Measurements from ENCODE around the gene UBE3C.

UBE3C gene

DNA sequence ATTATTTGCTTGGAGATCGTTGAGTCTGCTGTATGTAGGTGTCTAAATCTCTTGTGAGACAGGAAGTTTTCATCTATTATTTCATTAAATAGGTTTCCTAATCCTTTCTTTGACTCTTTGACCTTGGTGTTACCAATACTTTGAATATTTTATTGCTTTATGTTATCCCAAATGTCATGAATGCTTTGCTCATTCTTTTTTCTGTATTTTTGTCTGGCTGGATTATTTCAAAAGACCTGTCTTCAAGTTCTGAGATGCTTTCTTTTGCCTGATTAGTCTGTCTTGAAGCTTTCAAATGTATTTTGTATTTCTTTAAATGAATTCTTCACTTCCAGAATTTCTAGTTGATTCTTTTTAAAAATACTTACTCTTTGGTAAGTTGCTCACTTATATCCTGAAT lies 27.3 kb downstream of the UBE3C start:
- DNase-seq (ENCODE audit: low read depth in 1 of 2, low spot score in 1 of 2): no peak
- no peaks in the 10 kb centered on the region for H3K27me3 ChIP-seq (ENCODE audit: insufficient read depth, poor library complexity, severe bottlenecking)
- H3K27ac ChIP-seq (replicated peaks): no peak overlapping the region
- TF ChIP-seq SPI1 (IDR thresholded peaks at IDR 0.05; ENCODE audit: borderline replicate concordance, low read depth): no peak
- no peak for TF ChIP-seq POLR2AphosphoS5 (IDR thresholded peaks at IDR 0.05; ENCODE audit: low read depth)
- TF ChIP-seq, protein P1, sequence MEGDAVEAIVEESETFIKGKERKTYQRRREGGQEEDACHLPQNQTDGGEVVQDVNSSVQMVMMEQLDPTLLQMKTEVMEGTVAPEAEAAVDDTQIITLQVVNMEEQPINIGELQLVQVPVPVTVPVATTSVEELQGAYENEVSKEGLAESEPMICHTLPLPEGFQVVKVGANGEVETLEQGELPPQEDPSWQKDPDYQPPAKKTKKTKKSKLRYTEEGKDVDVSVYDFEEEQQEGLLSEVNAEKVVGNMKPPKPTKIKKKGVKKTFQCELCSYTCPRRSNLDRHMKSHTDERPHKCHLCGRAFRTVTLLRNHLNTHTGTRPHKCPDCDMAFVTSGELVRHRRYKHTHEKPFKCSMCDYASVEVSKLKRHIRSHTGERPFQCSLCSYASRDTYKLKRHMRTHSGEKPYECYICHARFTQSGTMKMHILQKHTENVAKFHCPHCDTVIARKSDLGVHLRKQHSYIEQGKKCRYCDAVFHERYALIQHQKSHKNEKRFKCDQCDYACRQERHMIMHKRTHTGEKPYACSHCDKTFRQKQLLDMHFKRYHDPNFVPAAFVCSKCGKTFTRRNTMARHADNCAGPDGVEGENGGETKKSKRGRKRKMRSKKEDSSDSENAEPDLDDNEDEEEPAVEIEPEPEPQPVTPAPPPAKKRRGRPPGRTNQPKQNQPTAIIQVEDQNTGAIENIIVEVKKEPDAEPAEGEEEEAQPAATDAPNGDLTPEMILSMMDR (IDR thresholded peaks at IDR 0.05; ENCODE audit: insufficient read depth, low read length): no peak
- no peak for TF ChIP-seq GABPA (IDR thresholded peaks at IDR 0.05; ENCODE audit: low read depth)
- TF ChIP-seq, protein P2, sequence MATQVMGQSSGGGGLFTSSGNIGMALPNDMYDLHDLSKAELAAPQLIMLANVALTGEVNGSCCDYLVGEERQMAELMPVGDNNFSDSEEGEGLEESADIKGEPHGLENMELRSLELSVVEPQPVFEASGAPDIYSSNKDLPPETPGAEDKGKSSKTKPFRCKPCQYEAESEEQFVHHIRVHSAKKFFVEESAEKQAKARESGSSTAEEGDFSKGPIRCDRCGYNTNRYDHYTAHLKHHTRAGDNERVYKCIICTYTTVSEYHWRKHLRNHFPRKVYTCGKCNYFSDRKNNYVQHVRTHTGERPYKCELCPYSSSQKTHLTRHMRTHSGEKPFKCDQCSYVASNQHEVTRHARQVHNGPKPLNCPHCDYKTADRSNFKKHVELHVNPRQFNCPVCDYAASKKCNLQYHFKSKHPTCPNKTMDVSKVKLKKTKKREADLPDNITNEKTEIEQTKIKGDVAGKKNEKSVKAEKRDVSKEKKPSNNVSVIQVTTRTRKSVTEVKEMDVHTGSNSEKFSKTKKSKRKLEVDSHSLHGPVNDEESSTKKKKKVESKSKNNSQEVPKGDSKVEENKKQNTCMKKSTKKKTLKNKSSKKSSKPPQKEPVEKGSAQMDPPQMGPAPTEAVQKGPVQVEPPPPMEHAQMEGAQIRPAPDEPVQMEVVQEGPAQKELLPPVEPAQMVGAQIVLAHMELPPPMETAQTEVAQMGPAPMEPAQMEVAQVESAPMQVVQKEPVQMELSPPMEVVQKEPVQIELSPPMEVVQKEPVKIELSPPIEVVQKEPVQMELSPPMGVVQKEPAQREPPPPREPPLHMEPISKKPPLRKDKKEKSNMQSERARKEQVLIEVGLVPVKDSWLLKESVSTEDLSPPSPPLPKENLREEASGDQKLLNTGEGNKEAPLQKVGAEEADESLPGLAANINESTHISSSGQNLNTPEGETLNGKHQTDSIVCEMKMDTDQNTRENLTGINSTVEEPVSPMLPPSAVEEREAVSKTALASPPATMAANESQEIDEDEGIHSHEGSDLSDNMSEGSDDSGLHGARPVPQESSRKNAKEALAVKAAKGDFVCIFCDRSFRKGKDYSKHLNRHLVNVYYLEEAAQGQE (IDR thresholded peaks at IDR 0.05; ENCODE audit: insufficient replicate concordance, low read depth): no peak
- H3K4me3 ChIP-seq (replicated peaks; ENCODE audit: insufficient read depth, low read length): no peak overlapping the region

DNA sequence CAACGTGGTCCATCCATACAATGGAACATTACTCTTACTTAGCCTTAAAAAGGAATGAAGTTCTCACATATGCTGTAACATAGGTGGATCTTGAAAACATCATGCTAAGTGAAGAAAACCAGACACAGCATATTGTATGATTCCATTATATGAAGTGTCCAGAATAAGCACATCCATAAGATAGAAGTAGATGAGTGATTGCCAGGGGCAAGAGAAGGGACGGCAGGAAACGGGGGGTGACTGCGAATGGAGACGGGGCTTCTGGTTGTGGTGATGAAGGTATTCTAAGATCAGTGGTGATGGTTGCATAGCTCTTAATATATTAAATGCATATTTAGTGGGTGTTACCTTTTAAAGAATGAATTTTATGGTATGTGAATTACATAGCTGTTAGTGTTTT lies 29.8 kb downstream of the UBE3C start:
- Histone ChIP-seq H3K27ac (replicated peaks) (no peak overlapping the region), H3K27me3 (ENCODE audit: insufficient read depth, poor library complexity, severe bottlenecking) (no peaks in the 10 kb centered on the region), H3K4me3 (replicated peaks; ENCODE audit: insufficient read depth, low read length) (no peak overlapping the region)
- TF ChIP-seq, protein P1 (IDR thresholded peaks at IDR 0.05; ENCODE audit: insufficient read depth, low read length): no peak
- TF ChIP-seq GABPA (IDR thresholded peaks at IDR 0.05; ENCODE audit: low read depth) (no peak), POLR2AphosphoS5 (IDR thresholded peaks at IDR 0.05; ENCODE audit: low read depth) (no peak), SPI1 (IDR thresholded peaks at IDR 0.05; ENCODE audit: borderline replicate concordance, low read depth) (no peak)
- TF ChIP-seq, protein P2 (IDR thresholded peaks at IDR 0.05; ENCODE audit: insufficient replicate concordance, low read depth): no peak
- no peak for DNase-seq (ENCODE audit: low read depth in 1 of 2, low spot score in 1 of 2)

DNA sequence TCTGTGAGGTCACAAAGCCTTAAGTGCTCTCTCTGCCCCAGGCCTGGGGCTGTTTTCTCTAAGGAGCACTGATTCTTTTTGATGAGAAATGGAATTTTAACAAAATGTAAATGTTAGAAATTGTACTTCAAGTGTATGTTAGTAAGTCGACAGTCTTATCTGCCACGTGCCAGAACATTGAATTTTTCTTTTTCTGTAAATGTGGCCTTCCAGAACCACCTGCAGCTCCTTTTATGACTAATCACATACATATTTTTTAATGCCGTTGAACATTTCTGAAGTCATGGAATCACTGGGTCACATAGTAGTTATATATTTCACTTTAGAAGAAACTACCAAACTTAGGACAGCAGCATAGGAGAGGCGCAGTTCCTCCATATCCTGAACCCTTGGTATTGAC lies 38.0 kb downstream of the UBE3C start:
- no peaks in the 10 kb centered on the region for H3K27me3 ChIP-seq (ENCODE audit: insufficient read depth, poor library complexity, severe bottlenecking)
- DNase-seq (ENCODE audit: low read depth in 1 of 2, low spot score in 1 of 2): no peak
- TF ChIP-seq GABPA (IDR thresholded peaks at IDR 0.05; ENCODE audit: low read depth): no peak
- TF ChIP-seq, protein P1 (IDR thresholded peaks at IDR 0.05; ENCODE audit: insufficient read depth, low read length): no peak
- H3K4me3 ChIP-seq (replicated peaks; ENCODE audit: insufficient read depth, low read length): no peak overlapping the region
- H3K27ac ChIP-seq (replicated peaks): no peak overlapping the region

DNA sequence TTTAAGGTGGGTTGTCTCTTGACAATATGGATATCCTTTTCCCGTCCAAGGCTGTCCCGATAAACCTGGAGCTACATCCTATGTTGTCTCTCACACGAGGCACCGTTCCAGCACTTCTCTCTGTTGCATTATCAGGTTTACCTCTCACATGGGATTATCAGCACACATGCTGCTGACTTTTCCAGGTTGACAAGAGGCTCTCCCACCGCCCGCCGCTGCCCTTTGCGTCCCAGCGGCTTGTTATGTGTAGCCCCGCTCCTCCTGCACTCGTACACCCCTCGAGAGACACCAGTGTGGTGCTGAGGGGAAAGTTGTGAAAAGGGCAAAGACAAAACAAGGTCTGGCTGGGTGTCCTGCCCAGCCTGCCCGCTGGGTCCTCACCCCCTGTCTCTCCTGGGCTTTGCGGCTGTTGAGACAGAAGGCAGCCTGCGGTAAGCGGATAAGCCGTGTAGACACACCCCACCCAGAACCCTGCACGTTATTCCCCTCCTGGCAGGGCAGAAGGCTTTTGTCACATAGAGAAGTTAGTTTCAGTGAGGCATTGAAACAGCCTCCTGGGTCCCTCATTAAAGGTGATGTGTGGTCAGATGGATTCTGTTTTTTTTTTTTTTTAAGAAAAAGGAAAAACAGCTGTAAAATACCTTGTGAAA lies 38.7 kb downstream of the UBE3C start:
- no peak for DNase-seq (ENCODE audit: low read depth in 1 of 2, low spot score in 1 of 2)
- TF ChIP-seq, protein P1 (IDR thresholded peaks at IDR 0.05; ENCODE audit: insufficient read depth, low read length): no peak
- TF ChIP-seq POLR2AphosphoS5 (IDR thresholded peaks at IDR 0.05; ENCODE audit: low read depth) (no peak), GABPA (IDR thresholded peaks at IDR 0.05; ENCODE audit: low read depth) (no peak), SPI1 (IDR thresholded peaks at IDR 0.05; ENCODE audit: borderline replicate concordance, low read depth) (no peak)
- TF ChIP-seq, protein P2 (IDR thresholded peaks at IDR 0.05; ENCODE audit: insufficient replicate concordance, low read depth): no peak
- H3K27me3 ChIP-seq (ENCODE audit: insufficient read depth, poor library complexity, severe bottlenecking): no peaks in the 10 kb centered on the region
- H3K27ac ChIP-seq (replicated peaks): no peak overlapping the region
- no peak overlapping the region for H3K4me3 ChIP-seq (replicated peaks; ENCODE audit: insufficient read depth, low read length)
